Measurements from ENCODE around the gene OCA2. TPM values are rescaled to one million over a fixed set of nuclear protein-coding genes. Genes with fewer than 3 reads are reported as not detected.

The OCA2 gene
- total and polyA plus RNA-seq, 2 of the 8 experiments (the other 6 are each of a cell fraction or from before 2014, with no cell fraction given) = 0.20 TPM

- H2BK15ac ChIP-seq (ENCODE audit: low read length) = no peak overlapping the region
- no peak overlapping the region for H3K14ac ChIP-seq (ENCODE audit: insufficient read length)
- H3K23ac ChIP-seq (ENCODE audit: insufficient read length) = no peak overlapping the region
- H4K8ac ChIP-seq (ENCODE audit: extremely low read depth, insufficient read depth, low read length) = no peak overlapping the region
- peaks cover 3 to 30% (median 15%) of the 10 kb centered on the region in 4 experiments; a peak in 7 of 8 replicates for H3K36me3 ChIP-seq (ENCODE audit: control insufficient read depth in 2 of 4, insufficient read depth in 4 of 4, low read length in 3 of 4)
- no peak for FAIRE-seq
- ChIA-PET CTCF (ENCODE audit: partially characterized antibody) (interaction anchor here (0.5 to 4.8 kb wide), 8 partner anchors 9 to 917 kb away, joined by 3 to 52 read pairs (median 10); no protein-coding TSS in a partner anchor), POLR2A (ENCODE audit: partially characterized antibody) (no interaction called here)
- no peaks in the 10 kb centered on the region for H3K9me3 ChIP-seq (ENCODE audit: insufficient read depth in 2 of 2, low read depth in 1 of 2, low read length in 1 of 2)
- H4K91ac ChIP-seq (replicated peaks; ENCODE audit: insufficient read length, low read length) = no peak overlapping the region
- H3K27me3 ChIP-seq (replicated peaks in 1 of 4; ENCODE audit: control insufficient read depth in 3 of 4, extremely low read depth in 1 of 4, insufficient read depth in 3 of 4, low read length in 3 of 4) = no peaks in the 10 kb centered on the region
- DNase-seq (ENCODE audit: low read depth in 1 of 2, low spot score in 2 of 2) = no peak
- no peak overlapping the region for H2BK5ac ChIP-seq (ENCODE audit: low read depth, low read length)
- H3K79me2 ChIP-seq (ENCODE audit: control insufficient read depth in 1 of 2, insufficient read depth in 2 of 2, low read length in 2 of 2) = no peaks in the 10 kb centered on the region; a peak in 1 of 4 replicates
- no peak overlapping the region for H3K4me3 ChIP-seq (ENCODE audit: extremely low read depth in 1 of 4, insufficient read depth in 2 of 4, low read depth in 3 of 4, low read length in 4 of 4)
- H3K23me2 ChIP-seq (ENCODE audit: low read depth, low read length) = 0 out of 2 replicates have a peak, but pooled peaks cover 1% of the 10 kb centered on the region
- H2BK20ac ChIP-seq (ENCODE audit: low read length) = no peak overlapping the region
- no peak overlapping the region for H3K4ac ChIP-seq (replicated peaks; ENCODE audit: insufficient read length, low read depth, low read length)
- H2AFZ ChIP-seq (ENCODE audit: low read length) = no peak overlapping the region
- no peaks in the 10 kb centered on the region; a peak in 1 of 7 replicates for H3K4me1 ChIP-seq (replicated peaks in 1 of 4; ENCODE audit: control insufficient read depth in 3 of 4, insufficient read depth in 4 of 4, low read length in 3 of 4)
- H4K20me1 ChIP-seq (replicated peaks in 1 of 2; ENCODE audit: control insufficient read depth in 1 of 2, insufficient read depth in 2 of 2, low read length in 2 of 2) = peaks cover 6 to 7% of the 10 kb centered on the region in 2 experiments
- H2BK12ac ChIP-seq (ENCODE audit: low read depth, low read length) = no peak overlapping the region
- TF ChIP-seq YY1 (IDR thresholded peaks at IDR 0.05; ENCODE audit: low read depth, low read length) = no peak
- no peak for TF ChIP-seq NRF1 (IDR thresholded peaks at IDR 0.05; ENCODE audit: low read depth, low read length)
- no peak for TF ChIP-seq JUN (IDR thresholded peaks at IDR 0.05; ENCODE audit: low read depth, low read length)
- no peak for TF ChIP-seq CBX8 (IDR thresholded peaks at IDR 0.05; ENCODE audit: borderline replicate concordance, low read depth, low read length)
- no peak for TF ChIP-seq SUZ12 (IDR thresholded peaks at IDR 0.05; ENCODE audit: low read length)
- no peak for TF ChIP-seq JUND (IDR thresholded peaks at IDR 0.05; ENCODE audit: low read length)
- TF ChIP-seq RNF2 (IDR thresholded peaks at IDR 0.05; ENCODE audit: borderline replicate concordance, low read depth, low read length, missing control alignments, poor library complexity, severe bottlenecking) = no peak
- no peak for TF ChIP-seq CREB1 (IDR thresholded peaks at IDR 0.05)
- TF ChIP-seq SRF (IDR thresholded peaks at IDR 0.05; ENCODE audit: low read depth, low read length) = no peak
- no peak overlapping the region for H3K27ac ChIP-seq (ENCODE audit: low read depth, low read length)
- no peak overlapping the region for H4K5ac ChIP-seq (ENCODE audit: insufficient read length, low read depth, low read length)
- H3K18ac ChIP-seq (ENCODE audit: extremely low read depth, low read length) = no peak overlapping the region
- no peak overlapping the region for H2BK120ac ChIP-seq (replicated peaks; ENCODE audit: low read depth, low read length)
- WGBS, 2 experiments (ENCODE audit: extremely low coverage in 1 of 2, insufficient coverage in 1 of 2, insufficient read length in 1 of 2, insufficient replicate concordance in 2 of 2, low coverage in 1 of 2, low lambda C conversion rate in 2 of 2, missing lambda C conversion rate in 1 of 2) = 85% methylated on average over 11 of the region's 11 CpGs; no CpG with 5 or more reads in 1 of the 2 experiments
- H3K56ac ChIP-seq (replicated peaks; ENCODE audit: insufficient read length, low read depth, low read length) = no peak overlapping the region
- H3K79me1 ChIP-seq (ENCODE audit: low read depth, low read length) = peaks cover 2% of the 10 kb centered on the region; the same call in 1 of the 2 replicates
- H2AK5ac ChIP-seq (ENCODE audit: low read depth, low read length) = no peak overlapping the region
- H3K9ac ChIP-seq (replicated peaks in 1 of 4; ENCODE audit: extremely low read depth in 1 of 4, low read depth in 3 of 4, low read length in 3 of 4) = no peak overlapping the region
- H3K4me2 ChIP-seq (ENCODE audit: insufficient read depth in 1 of 2, low read depth in 2 of 2, low read length in 2 of 2) = no peak overlapping the region
These were observed 27.9 kb upstream of the OCA2 start for GRCh38 chr15:28127036-28127435.

All from H1 (cell line).